Body of pancreas (tissue), 4 donors: Measurements from ENCODE around the gene RPRM.

Experiments used
- CTCF ChIP-seq, 7 experiments: fragments of 450-650 bp in 4 of 7; fragments of 200-600 bp in 3 of 7; sonication (generic) in 3 of 7; IDR thresholded peaks; one replicate each; pipeline ENCODE4 v1.5.1; 2016 to 2019; ENCODE audit warnings: antibody characterized with exemption in 7 of 7
- POLR2A ChIP-seq, 3 donors: fragments of 450-650 bp; IDR thresholded peaks; one replicate each; pipeline ENCODE4 v1.6.1; 2016; ENCODE audit warnings: antibody characterized with exemption in 3 of 3, mild to moderate bottlenecking in 2 of 3

GRCh38 chr2:153509133-153509532 lies 30.6 kb upstream of the RPRM start:
- TF ChIP-seq POLR2A (IDR thresholded peaks at IDR 0.05) (no peak), CTCF (IDR thresholded peaks at IDR 0.05) (no peak)
